ENCODE results near the gene CBY1. TPM values are rescaled to one million over a fixed set of nuclear protein-coding genes. Genes with fewer than 3 reads are reported as not detected.
"Not testable (repeated sequence)": the region's sequence is repeated elsewhere in the genome, so short reads cannot be mapped to it uniquely, and the experiment has no call there.

CBY1 gene
- 31.4 TPM for total RNA-seq

DNA sequence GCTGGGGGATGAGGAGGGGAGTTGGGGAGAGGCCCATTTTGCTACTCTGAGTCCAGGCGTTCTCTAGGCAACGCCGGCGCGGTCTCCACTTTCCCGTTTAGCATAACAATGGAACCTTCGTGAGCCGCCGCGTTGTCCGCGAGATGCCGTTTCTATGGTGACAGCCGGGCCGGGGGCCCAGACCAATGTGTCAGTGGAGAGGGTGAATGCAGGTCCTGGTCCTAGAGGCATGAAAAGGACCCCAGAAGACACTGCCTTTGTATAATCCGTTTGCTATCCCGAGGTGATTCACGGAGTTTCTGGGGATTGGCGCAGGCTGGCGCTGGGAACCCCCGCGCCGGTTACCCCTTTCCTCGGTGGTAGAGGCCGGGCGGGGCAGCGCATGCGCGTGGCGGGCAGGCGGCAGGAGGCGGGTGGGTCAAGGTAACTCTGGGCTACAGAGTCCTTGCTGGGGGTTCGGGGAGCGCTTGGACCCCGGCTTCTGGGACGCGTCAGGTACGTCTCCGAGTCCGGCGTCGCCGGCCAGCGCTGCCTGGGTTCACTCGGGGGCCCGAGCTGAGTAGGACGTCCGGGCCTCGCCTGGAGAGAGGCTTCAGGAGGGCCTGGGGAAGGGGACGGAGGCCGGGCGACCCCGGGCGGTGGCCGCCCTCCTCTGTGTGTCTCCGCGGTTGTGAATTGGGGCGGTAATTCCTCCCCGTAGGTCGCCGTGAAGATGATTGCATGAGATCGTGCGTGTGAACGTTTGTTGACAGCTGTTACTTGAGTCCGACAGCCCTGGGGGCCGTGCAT, at the start of gene CBY1, which contains the start of gene FAM227A:
Gene CBY1 (plus strand): TSS at position 383 of the 789 bp plus-strand sequence. CDS start 11,417 bp downstream, outside the sequence.
Gene FAM227A (minus strand): TSS at position 137 of the 789 bp plus-strand sequence. CDS start 6,224 bp downstream, outside the sequence.
- DNase-seq (ENCODE audit: low spot score) (peak; percentile 91), ATAC-seq (peak; percentile 97)
- intact Hi-C loops (cut with DNase I), result no loop called here

DNA sequence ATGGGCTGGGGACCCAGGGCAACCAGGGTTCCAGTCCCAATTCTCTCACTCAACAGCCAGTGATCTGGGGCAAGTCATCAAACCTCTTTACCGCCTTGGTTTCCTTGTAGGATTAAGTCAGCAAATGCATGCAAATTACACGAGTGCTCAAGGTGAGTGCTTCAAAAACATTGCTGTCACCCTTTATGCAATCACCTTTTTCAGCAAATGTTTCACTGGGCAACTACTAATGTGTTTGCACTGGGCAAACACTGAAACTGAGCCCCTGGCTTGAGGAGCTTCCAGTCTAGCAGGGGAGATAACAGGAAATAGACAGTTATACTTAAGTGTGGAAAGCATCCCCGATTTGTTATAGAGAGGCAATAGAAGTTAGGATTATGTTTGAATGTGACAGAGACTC, 48.8 kb upstream of the CBY1 start:
- DNase-seq (ENCODE audit: low spot score) (no peak), ATAC-seq (no peak)
- intact Hi-C loops (cut with DNase I), result no loop called here

DNA sequence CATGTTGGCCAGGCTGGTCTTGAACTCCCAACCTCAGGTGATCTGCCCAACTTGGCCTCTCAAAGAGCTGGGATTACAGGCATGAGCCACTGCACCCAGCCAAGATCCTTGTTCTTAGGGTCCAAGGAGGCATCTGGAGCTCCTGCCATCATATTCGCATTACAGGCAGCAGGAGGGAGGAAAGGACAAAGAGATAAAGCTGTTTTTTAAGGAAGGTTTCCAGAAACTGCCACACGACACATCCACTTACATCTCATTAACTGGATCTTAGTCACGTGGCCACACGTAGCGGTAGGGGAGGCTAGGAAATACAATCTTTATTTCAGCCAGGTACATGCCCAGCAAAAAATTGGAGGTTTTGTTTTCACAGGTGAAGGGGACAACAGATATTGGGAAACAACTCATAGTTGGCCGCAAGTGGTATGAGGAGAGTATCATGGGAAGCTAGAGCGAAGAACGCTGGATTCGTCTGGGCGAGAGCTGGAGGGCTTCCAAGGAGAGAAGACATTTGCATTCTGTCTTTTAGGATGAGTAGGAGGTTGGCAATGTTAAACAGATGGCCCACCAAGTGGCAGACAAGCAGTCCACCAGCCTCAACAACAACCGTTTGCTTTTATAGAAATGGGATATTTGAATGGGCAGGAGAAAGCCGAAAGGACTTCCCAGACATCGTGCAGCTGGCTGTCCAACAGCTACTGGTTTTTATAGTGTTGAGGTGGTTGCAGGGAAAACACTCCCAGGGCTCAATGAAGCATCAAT, 47.3 kb upstream of the CBY1 start:
- ATAC-seq (no peak), DNase-seq (ENCODE audit: low spot score) (no peak)
- intact Hi-C loops (cut with DNase I), result no loop called here

DNA sequence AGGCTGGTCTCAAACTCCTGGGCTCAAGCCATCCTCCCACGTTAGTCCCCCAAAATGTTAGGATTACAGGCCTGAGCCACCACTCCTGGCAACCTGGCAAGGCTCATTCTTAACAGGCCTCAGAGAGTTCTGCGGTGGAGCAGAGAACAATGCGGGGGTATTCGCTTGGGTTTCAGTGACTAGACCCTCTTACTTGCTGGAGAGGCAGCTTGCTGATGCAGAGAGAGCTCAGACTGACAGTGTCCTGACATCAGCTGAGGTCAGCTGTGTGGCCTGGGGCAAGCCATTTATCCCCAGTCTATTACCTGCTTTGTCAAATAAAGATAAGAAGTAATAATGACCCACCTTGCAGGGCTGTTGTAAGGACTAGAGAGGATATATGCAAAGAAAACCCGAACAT, 46.2 kb upstream of the CBY1 start:
- intact Hi-C loops (cut with DNase I), result no loop called here
- ATAC-seq (no peak), DNase-seq (ENCODE audit: low spot score) (no peak)

DNA sequence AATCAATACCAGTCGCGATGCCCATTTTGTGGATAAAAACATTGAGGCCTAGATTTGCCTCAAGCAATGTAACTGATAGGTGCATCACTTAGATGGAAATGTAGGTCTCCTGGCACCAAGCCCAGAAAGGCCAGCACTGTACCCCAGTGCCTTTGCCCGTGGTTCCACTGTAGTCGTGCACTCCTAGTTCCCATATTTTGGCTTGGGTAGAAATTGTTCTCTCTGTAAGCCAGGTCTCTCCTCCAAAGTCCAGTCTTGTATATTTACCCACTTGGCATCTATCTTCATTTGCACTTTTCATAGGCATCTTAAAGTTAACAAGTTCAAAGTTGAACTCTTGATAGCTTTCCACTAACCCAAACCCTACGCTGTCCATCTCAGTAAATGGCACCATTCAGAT, 44.9 kb upstream of the CBY1 start:
- DNase-seq (ENCODE audit: low spot score), result no peak
- no peak for ATAC-seq
- intact Hi-C loops (cut with DNase I), result no loop called here

DNA sequence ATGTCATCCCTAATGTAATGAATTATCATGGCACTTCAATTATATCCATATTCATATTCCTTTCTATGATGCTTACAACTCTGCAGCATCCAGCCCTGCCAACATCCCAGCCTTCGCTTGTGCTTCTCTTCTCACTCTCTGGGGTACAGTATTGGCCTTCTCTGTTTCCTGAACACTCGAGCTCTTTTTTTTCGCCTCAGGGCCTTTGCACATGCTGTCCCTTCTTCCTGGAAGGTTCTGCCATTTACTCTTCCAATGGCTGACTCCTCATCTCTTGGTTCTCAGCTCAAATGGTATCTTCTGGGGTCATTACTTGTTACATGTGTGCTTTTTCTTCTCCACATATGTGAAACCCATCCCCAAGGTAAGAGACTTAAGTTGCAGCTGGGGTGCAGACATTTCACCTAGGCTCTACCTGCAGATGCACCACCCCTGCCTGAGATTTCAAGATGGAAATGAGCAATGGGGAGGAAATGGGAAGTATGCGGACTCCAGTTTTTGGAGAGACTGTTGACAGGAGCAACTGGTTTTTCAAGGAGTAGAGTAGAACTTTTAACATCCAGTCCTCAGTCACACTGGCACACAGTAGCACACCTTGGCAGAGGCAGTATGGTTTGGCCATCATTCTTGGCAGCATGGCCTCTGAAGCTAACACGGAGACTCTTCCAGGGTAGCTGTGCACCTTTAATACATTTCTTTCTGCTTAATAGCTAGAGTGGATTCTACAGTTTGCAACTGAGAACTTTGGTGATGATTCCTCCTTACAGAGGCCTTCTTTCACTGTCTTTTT, 44.0 kb upstream of the CBY1 start:
- ATAC-seq, result no peak
- intact Hi-C loops (cut with DNase I), result no loop called here
- no peak for DNase-seq (ENCODE audit: low spot score)

DNA sequence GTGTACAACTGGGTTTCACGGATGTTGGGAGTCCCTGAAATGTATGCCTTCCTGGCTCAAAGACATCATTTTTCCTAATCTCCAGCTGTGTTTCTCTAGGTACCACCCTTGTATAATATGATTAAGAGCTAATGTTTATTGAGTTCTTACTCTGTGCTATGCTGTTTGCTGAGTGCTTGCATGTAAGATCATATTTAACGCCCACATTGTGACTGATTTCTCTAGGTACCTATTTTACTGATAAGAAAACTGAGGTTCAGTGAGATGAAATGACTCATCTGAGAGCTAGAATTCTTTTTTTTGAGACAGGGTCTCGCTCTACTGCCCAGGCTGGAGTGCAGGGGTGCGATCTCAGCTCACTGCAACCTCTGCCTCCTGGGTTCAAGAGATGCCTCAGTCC, 42.9 kb upstream of the CBY1 start:
- intact Hi-C loops (cut with DNase I), result no loop called here
- ATAC-seq (no peak), DNase-seq (ENCODE audit: low spot score) (no peak)

DNA sequence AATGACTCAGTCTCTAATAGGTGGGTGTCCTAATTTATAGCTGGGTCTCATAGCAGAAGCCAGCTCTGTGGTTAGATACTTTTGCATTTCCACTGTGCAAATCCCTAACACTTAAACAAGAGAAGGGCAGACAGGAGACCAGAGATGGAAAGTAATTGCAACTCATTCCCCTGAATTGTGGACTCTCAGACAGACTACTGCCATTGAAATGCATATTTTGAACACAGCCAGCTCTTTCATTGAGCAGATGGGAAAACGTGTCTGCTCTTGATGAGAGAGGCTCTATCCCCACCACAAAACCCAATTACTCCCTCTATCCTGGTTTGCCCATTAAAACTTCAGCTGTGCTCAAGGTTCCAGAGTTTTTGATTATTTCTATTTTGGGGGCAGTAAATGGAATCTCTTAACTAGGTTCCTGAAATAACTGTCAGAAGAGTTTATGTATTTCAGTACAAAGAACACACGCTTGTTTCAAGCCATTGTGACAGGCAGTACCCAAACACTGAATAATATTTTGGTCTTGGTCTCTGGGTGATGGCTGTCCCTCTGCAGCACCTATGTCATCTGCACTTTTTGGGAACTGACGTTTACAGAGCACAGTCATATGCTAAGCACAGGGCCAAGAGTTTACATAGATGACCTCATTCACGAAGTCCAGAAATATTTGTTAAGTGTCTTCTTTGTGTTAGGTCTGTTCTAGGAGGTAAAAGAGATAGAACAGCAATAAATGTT, 41.9 kb upstream of the CBY1 start:
- ATAC-seq (no peak), DNase-seq (ENCODE audit: low spot score) (no peak)
- intact Hi-C loops (cut with DNase I), result no loop called here

DNA sequence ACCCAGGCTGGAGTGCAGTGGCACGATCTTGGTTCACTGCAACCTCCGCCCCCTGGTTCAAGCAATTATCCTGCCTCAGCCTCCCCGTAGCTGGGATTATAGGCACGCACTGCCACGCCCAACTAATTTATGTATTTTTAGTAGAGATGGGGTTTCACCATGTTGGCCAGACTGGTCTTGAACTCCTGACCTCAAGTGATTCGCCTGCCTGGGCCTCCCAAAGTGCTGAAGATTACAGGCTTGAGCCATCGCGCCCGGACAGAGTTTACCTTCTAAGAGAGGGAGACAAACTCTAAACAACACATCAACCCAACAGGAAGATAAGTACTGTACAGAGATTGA, 41.4 kb upstream of the CBY1 start:
- intact Hi-C loops (cut with DNase I); ATAC-seq: not testable (repeated sequence)

DNA sequence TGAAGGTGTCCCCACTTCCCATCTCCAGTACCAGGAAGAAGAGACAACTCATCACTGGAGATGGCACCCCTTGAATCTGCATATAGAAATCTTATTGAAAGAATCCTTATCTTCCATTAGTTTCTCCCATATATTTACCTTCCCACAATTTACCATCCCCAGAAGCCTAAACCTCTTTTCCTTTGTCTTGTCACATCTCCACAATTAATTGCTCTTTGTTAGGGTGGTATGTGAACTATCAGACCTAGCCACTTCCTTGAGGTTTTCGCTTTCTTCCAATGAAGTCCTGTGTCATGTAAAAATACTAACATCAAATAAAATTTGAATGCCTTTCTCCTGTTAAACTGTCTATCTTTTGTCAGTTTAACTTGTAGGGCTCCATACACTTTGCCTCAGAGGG, 38.2 kb upstream of the CBY1 start:
- DNase-seq (ENCODE audit: low spot score), result no peak
- no peak for ATAC-seq
- intact Hi-C loops (cut with DNase I), result no loop called here

More for the DNA sequence above, 41.4 kb upstream of the CBY1 start:
- not testable (repeated sequence) for DNase-seq (ENCODE audit: low spot score)

DNA sequence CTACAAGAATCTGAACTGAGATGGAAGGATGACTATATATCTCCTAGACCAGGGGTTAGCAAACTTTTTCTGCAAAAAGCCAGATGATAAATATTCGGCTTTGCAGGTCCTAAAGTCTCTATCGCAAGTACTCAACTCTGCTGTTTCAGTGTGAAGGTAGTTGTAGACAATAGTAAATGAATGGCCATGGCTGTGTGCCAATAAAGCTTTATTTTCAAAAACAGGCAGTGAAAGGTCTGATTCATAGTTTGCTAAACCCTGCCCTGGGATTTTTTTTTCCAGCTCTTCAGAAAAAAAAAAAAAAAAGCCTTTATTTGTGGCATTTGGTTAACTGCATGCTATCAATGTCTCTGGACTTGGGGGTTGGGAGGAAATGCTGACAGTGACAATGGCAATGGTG, 37.8 kb upstream of the CBY1 start:
- DNase-seq (ENCODE audit: low spot score), result no peak
- intact Hi-C loops (cut with DNase I), result no loop called here
- no peak for ATAC-seq

DNA sequence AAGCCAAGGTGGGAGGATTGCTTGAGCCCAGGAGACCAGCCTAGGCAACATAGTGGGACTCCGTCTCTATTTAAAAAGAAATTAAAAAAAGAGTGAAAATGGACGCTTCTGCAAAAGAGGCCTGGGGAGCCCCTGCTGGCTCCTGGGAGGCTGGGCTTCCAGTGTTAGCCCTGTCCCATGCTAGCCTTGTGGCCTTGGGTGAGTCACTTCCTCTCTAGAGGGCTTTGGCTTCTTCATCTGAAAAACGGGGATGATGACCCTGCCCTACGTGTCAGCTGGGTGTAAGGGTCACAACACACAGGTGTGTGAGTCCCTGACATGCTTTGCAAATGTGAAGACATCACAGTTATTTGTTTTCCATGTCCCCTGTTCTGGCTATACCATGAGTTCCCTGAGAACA, 33.1 kb upstream of the CBY1 start:
- DNase-seq (ENCODE audit: low spot score), result no peak
- intact Hi-C loops (cut with DNase I), result no loop called here

DNA sequence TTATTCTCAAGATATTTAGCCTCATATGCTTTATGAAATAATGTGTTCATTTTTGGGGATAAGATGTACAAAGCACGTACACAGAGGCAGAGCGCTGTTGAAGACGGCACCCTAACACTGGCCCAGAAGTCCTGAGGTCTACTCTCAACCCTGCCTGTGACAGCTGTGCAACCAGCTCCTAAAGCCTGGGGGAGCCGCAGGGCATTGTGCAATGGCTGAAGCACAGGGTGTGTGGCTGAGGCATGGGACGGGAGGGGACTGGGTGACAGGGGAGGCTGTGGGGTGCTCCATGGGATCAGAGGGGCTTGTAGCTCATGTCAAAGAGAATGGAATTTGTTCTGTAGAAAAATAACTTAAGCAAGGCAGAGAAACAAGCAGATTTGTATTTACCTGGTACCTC, 28.0 kb upstream of the CBY1 start:
- DNase-seq (ENCODE audit: low spot score) (no peak), ATAC-seq (no peak)
- intact Hi-C loops (cut with DNase I), result no loop called here

More for the DNA sequence above, 33.1 kb upstream of the CBY1 start:
- no peak for ATAC-seq

DNA sequence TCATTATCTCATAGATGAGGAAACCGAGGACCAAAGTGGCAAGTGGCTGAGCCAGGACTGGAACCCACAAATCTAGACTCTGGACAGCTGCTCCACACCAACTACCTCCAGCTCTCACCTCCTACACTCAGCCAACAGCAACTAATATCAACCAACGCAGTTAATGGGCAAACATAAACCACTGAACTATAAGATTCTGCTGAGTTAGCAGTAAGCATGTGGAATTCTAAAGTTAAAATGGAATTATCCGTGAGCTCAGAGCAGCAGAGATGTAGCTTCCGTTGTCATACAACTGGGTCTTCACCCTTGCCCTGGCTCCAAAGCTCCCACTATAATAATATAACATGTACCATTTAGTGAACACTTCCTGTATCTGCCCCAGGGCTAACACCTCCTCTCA, 27.3 kb upstream of the CBY1 start:
- intact Hi-C loops (cut with DNase I), result no loop called here
- ATAC-seq (no peak), DNase-seq (ENCODE audit: low spot score) (no peak)

DNA sequence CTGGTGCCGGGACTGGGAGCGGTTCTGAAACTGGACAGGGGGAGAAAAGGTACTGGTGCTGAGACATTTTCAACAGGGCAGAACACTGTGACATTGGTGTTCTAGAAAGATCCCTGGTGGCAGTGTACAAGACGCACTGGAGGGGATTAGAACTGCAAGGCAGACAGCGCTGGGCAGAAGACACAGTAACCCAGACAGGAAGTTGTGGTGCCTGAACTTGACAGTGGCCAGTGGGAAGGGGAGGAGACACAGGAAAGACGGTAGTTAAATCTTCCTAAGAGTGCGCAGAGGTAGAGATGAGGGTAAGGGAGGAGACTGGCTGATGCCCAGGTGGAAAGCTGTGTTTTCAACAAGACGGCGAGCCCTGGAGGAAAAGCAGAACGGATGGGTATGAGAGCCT, 24.7 kb upstream of the CBY1 start:
- intact Hi-C loops (cut with DNase I), result no loop called here
- ATAC-seq (no peak), DNase-seq (ENCODE audit: low spot score) (no peak)

DNA sequence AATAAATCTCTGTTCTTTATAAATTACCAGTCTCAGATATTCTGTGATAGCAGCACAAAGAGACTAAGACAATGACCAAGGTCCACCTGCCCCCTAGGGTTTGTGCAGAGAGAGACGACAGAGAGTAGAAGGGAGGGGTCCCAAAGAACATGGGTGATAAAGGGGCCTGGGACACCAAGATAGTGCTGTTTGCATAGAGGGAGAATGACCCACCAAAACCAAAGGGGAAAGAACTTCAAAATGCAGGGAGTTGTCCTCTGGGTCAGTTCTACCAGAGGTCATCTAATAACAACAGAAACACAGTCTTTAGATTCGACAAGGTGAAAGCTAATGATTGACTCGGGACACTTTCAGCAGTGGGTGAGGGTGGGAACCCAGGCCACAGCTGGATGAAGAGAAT, 23.9 kb upstream of the CBY1 start:
- DNase-seq (ENCODE audit: low spot score) (no peak), ATAC-seq (no peak)
- intact Hi-C loops (cut with DNase I), result no loop called here

DNA sequence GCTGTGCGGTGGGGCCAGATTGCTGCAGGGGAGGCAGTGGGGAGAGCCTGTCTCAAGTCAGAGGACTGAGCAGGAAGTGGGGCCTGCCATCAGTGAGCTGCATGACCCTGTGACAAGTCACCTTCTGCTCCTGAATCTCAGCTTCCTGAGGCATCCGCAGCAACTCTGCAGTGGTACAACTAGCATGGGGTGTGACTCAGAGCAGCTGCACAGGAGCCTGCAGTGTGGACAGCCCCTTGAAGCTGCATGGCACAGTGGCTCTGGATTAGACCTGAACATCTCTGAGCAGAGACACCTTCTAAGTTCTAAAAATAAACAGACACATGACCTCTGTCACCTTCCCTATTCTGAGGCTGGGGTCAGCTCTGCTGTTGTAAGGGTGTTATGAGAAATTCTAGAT, 18.2 kb upstream of the CBY1 start:
- no peak for ATAC-seq
- DNase-seq (ENCODE audit: low spot score), result no peak
- intact Hi-C loops (cut with DNase I), result no loop called here

DNA sequence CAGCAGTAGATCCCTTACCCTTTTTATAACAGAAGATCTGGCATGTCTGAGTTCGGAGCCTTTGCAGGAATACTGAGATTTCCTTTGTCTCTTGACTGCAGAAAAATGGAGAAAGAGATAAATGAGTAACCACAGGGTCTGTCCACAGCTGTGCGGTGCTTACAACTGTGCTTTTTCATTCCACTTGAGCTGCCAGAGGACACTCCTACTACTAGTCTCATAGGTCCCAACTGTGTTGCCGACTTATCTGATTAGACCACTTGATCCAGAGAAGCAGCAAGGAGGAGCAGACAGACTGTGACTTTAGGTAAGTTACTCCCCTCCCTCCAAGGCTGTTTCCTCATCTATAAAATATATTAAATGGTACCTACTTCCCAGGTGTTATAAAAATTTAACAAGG, 17.7 kb upstream of the CBY1 start:
- ATAC-seq (no peak), DNase-seq (ENCODE audit: low spot score) (no peak)
- intact Hi-C loops (cut with DNase I), result no loop called here

DNA sequence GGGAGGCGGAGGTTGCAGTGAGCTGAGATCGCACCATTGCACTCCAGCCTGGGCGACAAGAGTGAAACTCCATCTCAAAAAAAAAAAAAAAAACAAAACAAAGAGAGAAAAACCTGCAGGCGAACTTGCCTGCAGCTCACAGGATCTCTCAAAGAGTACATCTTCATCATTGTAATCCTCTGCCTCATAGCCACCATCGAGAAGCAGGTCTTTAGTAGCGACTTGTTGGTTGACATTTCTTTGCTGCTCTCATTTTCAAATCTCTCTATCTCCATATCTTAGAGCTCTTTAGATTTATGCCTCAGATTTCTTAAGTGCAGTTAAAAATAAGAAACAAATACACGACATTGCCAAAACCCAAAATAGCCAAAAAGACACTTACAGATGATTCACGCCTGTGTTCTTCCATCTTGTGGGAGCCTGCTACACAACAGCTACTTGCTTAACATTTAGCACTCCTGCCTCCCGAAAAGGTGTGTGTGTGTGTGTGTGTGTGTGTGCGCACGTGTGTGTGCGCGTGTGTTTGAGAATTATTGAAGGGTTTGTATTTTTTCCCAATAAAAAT, 14.9 kb upstream of the CBY1 start:
- ATAC-seq (no peak), DNase-seq (ENCODE audit: low spot score) (no peak)
- intact Hi-C loops (cut with DNase I), result no loop called here

Data from sciatic nerve (tissue), 2 donors.